GM23338 (cell line): ENCODE results near the gene C11orf21. TPM values are rescaled to one million over a fixed set of nuclear protein-coding genes. Genes with fewer than 3 reads are reported as not detected.

Experiments
- ATAC-seq: fragments of 200-7000 bp; cut with Tn5 transposase; 3 replicates; pipeline ENCODE4 v1.9.1; 2020
- DNase-seq: peaks from one replicate; pipeline ENCODE4 v3.0.0-alpha.2; 2015; ENCODE audit warnings: low spot score
- H2AFZ ChIP-seq: fragments of 200-600 bp; sonication (generic); 2 replicates; pipeline ENCODE4 v1.8.0; 2016; ENCODE audit warnings: antibody characterized with exemption, mild to moderate bottlenecking, moderate library complexity
- H3F3A ChIP-seq: fragments of 200-600 bp; sonication (generic); replicated peaks from 2 replicates; pipeline ENCODE4 v1.8.0; 2017; ENCODE audit warnings: antibody characterized with exemption, mixed run types, low read depth
- H3K27ac ChIP-seq: fragments of 200-600 bp; sonication (generic); 2 replicates; pipeline ENCODE4 v1.6.1; 2016; ENCODE audit warnings: low read depth
- H3K27me3 ChIP-seq: fragments of 200-600 bp; sonication (generic); 2 replicates; pipeline ENCODE4 v1.8.0; 2016; ENCODE audit warnings: mild to moderate bottlenecking, mixed run types, moderate library complexity; ENCODE audit not compliant: insufficient read depth
- H3K36me3 ChIP-seq: fragments of 200-600 bp; sonication (generic); 2 replicates; pipeline ENCODE4 v1.8.0; 2016; ENCODE audit warnings: mild to moderate bottlenecking; ENCODE audit not compliant: insufficient read depth
- H3K4me1 ChIP-seq: fragments of 200-600 bp; sonication (generic); 2 replicates; pipeline ENCODE4 v1.8.0; 2016; ENCODE audit warnings: mild to moderate bottlenecking, moderate library complexity; ENCODE audit not compliant: insufficient read depth
- H3K4me2 ChIP-seq: fragments of 200-600 bp; sonication (generic); 2 replicates; pipeline ENCODE4 v1.7.1; 2017; ENCODE audit warnings: mixed run types
- H3K4me3 ChIP-seq: fragments of 200-600 bp; sonication (generic); 2 replicates; pipeline ENCODE4 v1.6.1; 2016; ENCODE audit warnings: mixed run types
- H3K79me2 ChIP-seq: fragments of 200-600 bp; sonication (generic); replicated peaks from 2 replicates; pipeline ENCODE4 v1.8.0; 2017; ENCODE audit warnings: mild to moderate bottlenecking; ENCODE audit not compliant: insufficient read depth
- H3K9me2 ChIP-seq: fragments of 200-600 bp; sonication (generic); 2 replicates; pipeline ENCODE4 v1.8.0; 2017; ENCODE audit not compliant: insufficient read depth
- H4K20me1 ChIP-seq: fragments of 200-600 bp; sonication (generic); replicated peaks from 2 replicates; pipeline ENCODE4 v1.8.0; 2017; ENCODE audit warnings: mild to moderate bottlenecking; ENCODE audit not compliant: insufficient read depth
- H3K27ac Mint-ChIP-seq: 2 replicates; pipeline ENCODE4 v1.8.0; 2020; ENCODE audit warnings: inconsistent platforms, mild to moderate bottlenecking, moderate library complexity, mixed read lengths
- H3K27me3 Mint-ChIP-seq: 3 replicates; pipeline ENCODE4 v1.8.0; 2022; ENCODE audit warnings: low read depth, mild to moderate bottlenecking, moderate library complexity, mixed read lengths, inconsistent platforms; ENCODE audit not compliant: insufficient read depth, poor library complexity
- H3K36me3 Mint-ChIP-seq: 3 replicates; pipeline ENCODE4 v1.8.0; 2021; ENCODE audit warnings: low read depth, mild to moderate bottlenecking, inconsistent platforms, moderate library complexity, mixed read lengths
- H3K4me1 Mint-ChIP-seq: 3 replicates; pipeline ENCODE4 v1.8.0; 2020; ENCODE audit warnings: mild to moderate bottlenecking, inconsistent platforms, mixed read lengths
- H3K4me3 Mint-ChIP-seq: 3 replicates; pipeline ENCODE4 v1.8.0; 2021; ENCODE audit warnings: moderate library complexity, mild to moderate bottlenecking, inconsistent platforms, mixed read lengths
- H3K9me3 Mint-ChIP-seq: 3 replicates; pipeline ENCODE4 v1.8.0; 2020; ENCODE audit warnings: moderate library complexity, mild to moderate bottlenecking, inconsistent platforms, mixed read lengths
- CREB1 ChIP-seq: fragments of 250-450 bp; sonication (Bioruptor Pico); IDR thresholded peaks from 2 replicates; pipeline ENCODE4 v1.5.0; 2020; ENCODE audit warnings: low read depth, mild to moderate bottlenecking, moderate library complexity
- CTCF ChIP-seq, 2 experiments: fragments of 200-600 bp in 1 of 2; sonication (generic) in 1 of 2; conservative IDR thresholded peaks; 2 replicates each; pipeline versions ENCODE4 v1.5.1 to v1.6.1; 2016 to 2017; ENCODE audit warnings: antibody characterized with exemption in 2 of 2, low read depth in 2 of 2, mild to moderate bottlenecking in 2 of 2, moderate library complexity in 1 of 2
- EZH2 ChIP-seq: fragments of 200-600 bp; sonication (generic); IDR thresholded peaks from one replicate; pipeline ENCODE4 v1.8.0; 2017; ENCODE audit warnings: antibody characterized with exemption, mild to moderate bottlenecking, low read depth; ENCODE audit not compliant: unreplicated experiment
- EZH2phosphoT487 ChIP-seq: fragments of 200-600 bp; sonication (generic); IDR thresholded peaks from one replicate; pipeline ENCODE4 v1.8.1; 2018; ENCODE audit warnings: antibody characterized with exemption; ENCODE audit not compliant: unreplicated experiment
- JUNB ChIP-seq: IDR thresholded peaks from one replicate; pipeline ENCODE4 v1.6.1; 2016; ENCODE audit warnings: antibody characterized with exemption; ENCODE audit not compliant: unreplicated experiment
- NANOG ChIP-seq: IDR thresholded peaks from 2 replicates; pipeline ENCODE4 v1.6.1; 2016; ENCODE audit warnings: antibody characterized with exemption, borderline replicate concordance
- STAT1 ChIP-seq: IDR thresholded peaks from one replicate; pipeline ENCODE4 v1.6.1; 2016; ENCODE audit warnings: antibody characterized with exemption; ENCODE audit not compliant: unreplicated experiment
- ZNF114 ChIP-seq: fragments of 250-450 bp; sonication (Bioruptor Pico); IDR thresholded peaks from 2 replicates; pipeline ENCODE4 v1.5.0; 2020; ENCODE audit warnings: mild to moderate bottlenecking, moderate library complexity
- ZNF331 ChIP-seq: fragments of 250-450 bp; sonication (Bioruptor Pico); IDR thresholded peaks from 2 replicates; pipeline ENCODE4 v1.5.0; 2020; ENCODE audit warnings: low read depth, mild to moderate bottlenecking, moderate library complexity
- ZNF462 ChIP-seq: fragments of 250-450 bp; sonication (Bioruptor Pico); IDR thresholded peaks from 2 replicates; pipeline ENCODE4 v1.5.0; 2020; ENCODE audit warnings: mild to moderate bottlenecking, moderate library complexity
- polyA plus RNA-seq: library from polyadenylated mRNA; unstranded; fragments of >200 nt; fragmentation: Nextera tagmentation; extraction: Ambion mirVana; gene quantifications from 2 replicates; pipeline ENCODE4 v1.2.1, GENCODE V29; 2016
- total RNA-seq: library from RNA; depleted of rRNA; stranded (reverse); fragments of >200 nt; shearing (Covaris generic); gene quantifications from 2 replicates; pipeline ENCODE4 v1.2.3, GENCODE V29; 2014
- TF ChIP-seq, protein P1 (sequence below): IDR thresholded peaks from 2 replicates; pipeline ENCODE4 v1.6.1; 2016; ENCODE audit warnings: antibody characterized with exemption

Gene C11orf21
- total and polyA plus RNA-seq, 2 experiments from 2014 or later = not detected

DNA sequence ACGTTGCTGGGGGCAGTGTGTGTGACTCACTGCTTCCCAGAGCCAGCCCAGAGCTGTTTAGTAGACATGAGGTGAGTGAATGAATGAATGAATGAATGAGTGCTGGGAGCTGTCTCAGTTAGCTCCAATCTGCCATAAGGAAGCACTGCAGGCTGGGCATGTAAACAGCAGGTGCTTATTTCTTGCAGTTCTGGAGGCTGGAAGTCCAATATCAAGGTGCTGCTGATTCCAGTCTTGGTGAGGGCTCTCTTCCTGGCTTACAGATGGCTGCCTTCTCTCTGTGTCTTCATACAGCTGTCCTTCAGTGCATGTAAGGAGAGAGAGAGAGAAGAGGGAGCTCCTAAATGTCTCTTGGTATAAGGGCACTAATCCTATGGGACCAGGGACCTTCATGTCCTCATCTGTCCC is 4.1 kb downstream of the C11orf21 start (continued):
- TF ChIP-seq CTCF (conservative IDR thresholded peaks at IDR 0.05; ENCODE audit: low read depth in 2 of 2) (no peak), EZH2phosphoT487 (no peak), NANOG (no peak), CREB1 (no peak), EZH2 (no peak), ZNF114 (CRISPR knock-in tag) (no peak), ZNF331 (no peak)

DNA sequence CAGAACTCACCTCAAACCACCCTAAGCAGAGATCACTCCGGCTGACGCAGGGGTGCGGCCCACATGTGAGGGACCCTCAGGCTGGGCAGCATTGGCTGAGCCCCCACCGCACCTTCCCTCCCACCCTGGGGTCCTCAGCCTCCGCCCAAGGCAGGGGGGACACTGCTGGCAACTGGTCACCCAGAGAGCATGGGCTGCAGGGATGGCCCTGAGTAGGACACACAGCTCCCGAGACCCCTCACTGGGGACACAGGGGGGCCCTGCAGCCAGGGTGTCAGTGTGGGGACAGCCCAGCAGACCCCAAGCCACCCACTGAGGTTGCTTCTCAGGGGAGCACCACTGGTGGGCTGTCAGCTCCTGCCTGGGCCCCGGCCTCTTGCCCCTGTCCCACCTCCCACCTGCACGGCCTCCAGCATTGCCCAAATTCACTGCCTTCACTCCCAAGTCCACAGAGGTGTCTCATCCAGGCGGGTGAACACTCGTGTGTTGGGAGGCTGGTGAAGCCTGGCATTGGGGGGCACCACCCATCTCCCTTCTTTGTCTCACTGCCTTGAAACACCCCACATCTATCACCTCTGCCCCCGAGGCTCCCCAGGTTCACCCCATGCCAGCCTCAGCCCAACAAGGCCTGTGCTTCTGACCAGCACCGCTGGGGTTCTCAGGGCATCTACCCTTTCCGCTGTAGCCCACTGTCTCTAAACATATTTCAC is 4.7 kb downstream of the C11orf21 start:
- no peak overlapping the region for H3K27ac ChIP-seq
- no peak overlapping the region for H2AFZ ChIP-seq
- Mint-ChIP-seq H3K36me3 (no peaks in the 10 kb centered on the region), H3K9me3 (no peaks in the 10 kb centered on the region), H3K4me1 (no peaks in the 10 kb centered on the region), H3K27ac (no peak overlapping the region), H3K4me3 (no peak overlapping the region), H3K27me3 (peaks cover 10% of the 10 kb centered on the region)
- no peaks in the 10 kb centered on the region for H3F3A ChIP-seq
- no peak overlapping the region for H3K4me3 ChIP-seq
- no peak for DNase-seq
- H3K4me2 ChIP-seq = no peak overlapping the region
- no peaks in the 10 kb centered on the region for H3K27me3 ChIP-seq
- no peaks in the 10 kb centered on the region for H3K36me3 ChIP-seq
- no peaks in the 10 kb centered on the region for H3K4me1 ChIP-seq
- ATAC-seq = no peak
- no peaks in the 10 kb centered on the region for H3K79me2 ChIP-seq
- no peaks in the 10 kb centered on the region for H3K9me2 ChIP-seq
- no peaks in the 10 kb centered on the region for H4K20me1 ChIP-seq
- TF ChIP-seq, protein P1, sequence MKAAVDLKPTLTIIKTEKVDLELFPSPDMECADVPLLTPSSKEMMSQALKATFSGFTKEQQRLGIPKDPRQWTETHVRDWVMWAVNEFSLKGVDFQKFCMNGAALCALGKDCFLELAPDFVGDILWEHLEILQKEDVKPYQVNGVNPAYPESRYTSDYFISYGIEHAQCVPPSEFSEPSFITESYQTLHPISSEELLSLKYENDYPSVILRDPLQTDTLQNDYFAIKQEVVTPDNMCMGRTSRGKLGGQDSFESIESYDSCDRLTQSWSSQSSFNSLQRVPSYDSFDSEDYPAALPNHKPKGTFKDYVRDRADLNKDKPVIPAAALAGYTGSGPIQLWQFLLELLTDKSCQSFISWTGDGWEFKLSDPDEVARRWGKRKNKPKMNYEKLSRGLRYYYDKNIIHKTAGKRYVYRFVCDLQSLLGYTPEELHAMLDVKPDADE = no peak
- TF ChIP-seq NANOG (no peak), ZNF462 (CRISPR knock-in tag) (no peak), CTCF (conservative IDR thresholded peaks at IDR 0.05; ENCODE audit: low read depth in 2 of 2) (no peak), ZNF331 (no peak), EZH2 (no peak), STAT1 (no peak), JUNB (no peak)
